ENCODE results near the gene ZNF841.

GRCh38 chr19:52138278-52138982, 42.9 kb upstream of the ZNF841 start:
- TF ChIP-seq CTCF (IDR thresholded peaks at IDR 0.05) (no peak), POLR2A (IDR thresholded peaks at IDR 0.05) (no peak)
